NCI-H1694 (cell line): ENCODE data around the gene DNAI2.
"Not testable (repeated sequence)": the region's sequence is repeated elsewhere in the genome, so short reads cannot be mapped to it uniquely, and the experiment has no call there.

Experiments
- DNase-seq: peaks from one replicate; lab custom pipeline; 2025; lab: John Stamatoyannopoulos, UW

DNAI2 gene

DNA sequence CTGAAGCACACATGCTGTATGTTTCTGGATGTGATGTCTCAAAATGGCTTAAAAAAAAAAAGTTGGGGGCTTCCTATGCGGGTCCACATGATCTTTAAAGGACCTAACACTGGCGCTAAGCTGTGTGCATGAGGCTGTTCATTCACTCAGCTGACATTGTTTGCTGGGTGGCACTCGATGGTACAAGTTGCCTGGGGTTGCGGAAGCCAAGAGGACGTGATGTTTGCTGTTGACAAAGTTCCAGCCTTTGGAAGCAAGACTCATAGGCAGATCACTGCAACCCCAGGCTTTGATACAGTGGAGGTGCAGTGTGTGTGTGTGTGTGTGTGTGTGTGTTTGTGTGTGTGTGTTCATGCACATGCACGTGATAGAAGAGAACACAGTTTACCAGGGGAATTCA, 29.5 kb upstream of the DNAI2 start:
- no peak for DNase-seq

DNA sequence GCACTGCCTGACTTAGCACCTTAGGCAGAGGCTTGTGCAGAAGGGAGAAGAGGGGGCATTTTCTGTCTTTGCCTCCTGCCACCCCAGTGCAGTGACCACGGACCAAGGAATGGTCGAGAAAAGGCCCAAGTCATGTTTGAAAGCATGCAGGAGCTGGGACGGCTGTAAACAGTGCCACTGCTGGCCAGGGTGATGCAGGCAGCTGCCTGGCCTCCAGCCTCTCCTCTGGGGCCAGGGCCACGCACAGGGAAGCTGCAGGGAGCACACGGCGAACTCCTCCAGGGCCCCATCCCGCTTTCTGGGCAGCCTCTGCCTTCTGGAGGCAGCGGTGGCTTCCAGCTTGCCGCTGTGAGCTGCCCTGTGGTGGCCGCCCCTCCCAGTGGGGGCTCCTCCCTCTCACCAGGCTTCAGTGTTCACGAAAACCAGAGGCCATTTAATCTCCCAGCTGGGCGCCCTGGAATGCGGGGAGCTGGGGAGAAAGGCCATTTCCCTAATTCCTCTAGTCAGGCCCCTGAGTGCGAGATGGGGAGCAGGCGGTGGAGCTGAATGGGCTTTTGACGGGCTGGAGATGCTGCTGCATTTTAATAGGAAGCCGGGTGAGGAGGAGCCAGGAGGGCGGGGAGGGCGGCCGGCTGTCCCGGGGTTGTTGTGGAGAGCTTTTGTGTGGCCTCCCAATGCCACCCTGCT, 28.7 kb upstream of the DNAI2 start:
- DNase-seq = no peak

DNA sequence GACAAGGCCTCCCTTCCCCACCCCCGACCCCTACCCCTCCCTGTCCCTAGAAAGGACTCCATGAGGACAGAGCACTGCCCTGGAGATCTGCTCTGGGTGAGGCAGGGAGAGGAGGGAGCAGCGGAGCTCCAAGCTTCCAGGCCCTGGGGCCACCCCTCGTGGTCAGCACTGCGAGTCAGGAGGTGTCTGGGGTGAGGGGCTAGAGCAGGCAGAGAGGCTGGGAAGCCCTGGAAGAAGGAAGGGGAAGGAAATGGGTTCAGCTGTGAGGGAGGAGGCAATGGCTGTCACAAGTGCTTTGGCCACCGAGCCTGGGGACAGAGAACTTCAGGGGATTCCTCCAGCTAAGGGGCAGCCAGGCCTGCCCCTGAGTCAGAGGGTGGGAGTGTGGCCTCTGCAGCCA, 28.2 kb upstream of the DNAI2 start:
- DNase-seq = no peak

DNA sequence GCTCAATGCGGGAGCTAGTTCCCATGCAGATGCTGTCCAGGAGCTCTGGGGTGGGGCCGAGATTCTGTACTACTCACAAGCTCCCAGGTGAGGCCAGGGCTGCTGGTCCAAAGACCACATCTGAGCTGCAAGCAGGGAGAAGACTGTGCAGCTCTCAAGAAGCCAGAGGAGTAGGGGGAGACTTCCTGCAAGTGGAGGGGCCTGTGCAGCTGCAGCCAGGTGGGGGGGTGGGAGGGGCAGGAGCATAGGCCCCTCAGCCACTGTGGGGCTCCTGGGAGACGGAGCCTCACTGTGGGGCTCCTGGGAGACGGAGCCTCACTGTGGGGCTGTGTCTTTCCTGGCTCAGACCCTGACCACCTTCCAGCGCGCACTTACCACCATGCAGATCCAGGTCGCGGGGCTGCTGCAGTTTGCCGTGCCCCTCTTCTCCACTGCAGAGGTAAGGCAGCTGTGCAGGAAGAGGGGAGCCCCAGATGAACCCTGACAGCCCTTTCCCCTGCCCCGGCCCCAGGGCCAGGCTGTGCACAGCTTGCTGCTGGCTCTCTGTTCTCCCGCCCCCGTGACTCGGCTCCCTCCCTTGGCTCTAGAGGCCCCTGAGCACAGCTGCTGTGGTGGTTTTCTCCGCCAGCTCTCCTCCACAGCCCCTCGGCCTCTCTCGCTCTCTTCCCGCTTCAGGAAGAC, 24.3 kb upstream of the DNAI2 start:
- peak; percentile 30 for DNase-seq

DNA sequence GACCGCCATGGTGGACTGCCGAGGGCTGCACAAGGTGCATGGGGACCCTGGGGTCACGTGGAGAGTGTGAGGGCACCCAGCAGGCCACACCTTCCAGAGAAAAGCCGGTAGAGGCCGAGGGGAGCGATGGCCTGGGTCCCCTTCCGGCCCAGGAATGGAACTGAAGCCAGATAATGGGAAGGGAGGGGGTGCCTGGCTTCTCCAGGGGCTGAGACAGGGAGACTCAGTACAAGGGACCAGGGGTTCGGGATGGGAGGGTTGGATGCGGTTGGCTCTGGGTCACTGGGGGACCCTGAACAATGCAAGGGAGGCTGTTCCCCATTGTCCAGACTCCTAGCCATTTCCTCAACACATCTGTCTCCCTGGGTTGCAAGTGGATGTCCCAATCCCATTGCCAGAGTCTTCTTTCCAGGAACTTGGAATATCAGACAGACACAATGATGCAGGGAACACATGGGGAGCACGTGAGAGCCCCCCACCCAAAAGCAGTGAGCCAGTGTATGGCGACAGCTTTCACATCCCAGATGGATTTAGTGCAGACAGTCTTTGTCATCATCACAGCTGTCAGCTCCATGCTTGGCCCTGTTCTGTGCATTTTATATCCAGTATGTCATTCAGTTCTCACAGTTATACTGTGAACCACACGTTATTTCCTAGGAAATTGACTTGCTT, 23.6 kb upstream of the DNAI2 start:
- peak; percentile 59 for DNase-seq

DNA sequence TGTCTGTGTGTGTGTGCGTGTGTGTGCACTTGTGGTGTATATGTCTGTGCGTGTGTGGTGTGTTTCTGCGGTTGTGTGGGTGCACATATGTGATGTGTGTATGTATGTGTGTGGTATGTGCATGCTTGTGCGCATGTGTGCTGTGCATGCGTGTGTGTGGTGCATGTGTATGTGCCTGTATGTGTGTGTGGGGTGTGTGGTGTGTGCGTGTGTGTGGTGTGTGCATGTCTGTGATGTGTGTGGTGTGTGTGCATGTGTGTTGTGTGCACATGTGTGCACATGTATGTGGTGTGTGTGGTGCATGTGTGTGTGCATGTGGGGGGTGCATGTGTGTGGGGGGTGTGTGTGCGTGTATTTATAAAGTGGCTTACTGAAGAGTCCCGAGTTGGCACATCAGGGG, 23.0 kb upstream of the DNAI2 start:
- DNase-seq = no peak

DNA sequence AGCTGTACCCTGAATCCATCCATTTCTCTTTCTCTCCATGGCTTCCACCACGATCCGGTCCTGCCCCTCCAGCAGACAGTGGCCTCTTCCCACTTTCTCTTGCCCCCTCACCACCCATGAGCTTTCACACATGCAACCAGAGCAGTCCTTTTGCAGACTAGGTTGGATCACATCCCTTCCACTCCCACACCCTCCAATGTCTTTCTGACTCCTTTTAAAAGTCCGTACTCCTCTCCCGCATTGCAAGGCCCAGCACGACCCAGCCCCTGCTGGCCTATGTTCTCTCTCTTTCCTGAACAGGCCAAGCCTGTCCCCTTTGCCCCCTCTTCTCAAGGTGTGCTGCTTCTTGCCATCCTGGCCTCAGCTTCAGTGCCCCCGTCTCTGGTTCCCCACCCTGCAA, 22.5 kb upstream of the DNAI2 start:
- DNase-seq = no peak

DNA sequence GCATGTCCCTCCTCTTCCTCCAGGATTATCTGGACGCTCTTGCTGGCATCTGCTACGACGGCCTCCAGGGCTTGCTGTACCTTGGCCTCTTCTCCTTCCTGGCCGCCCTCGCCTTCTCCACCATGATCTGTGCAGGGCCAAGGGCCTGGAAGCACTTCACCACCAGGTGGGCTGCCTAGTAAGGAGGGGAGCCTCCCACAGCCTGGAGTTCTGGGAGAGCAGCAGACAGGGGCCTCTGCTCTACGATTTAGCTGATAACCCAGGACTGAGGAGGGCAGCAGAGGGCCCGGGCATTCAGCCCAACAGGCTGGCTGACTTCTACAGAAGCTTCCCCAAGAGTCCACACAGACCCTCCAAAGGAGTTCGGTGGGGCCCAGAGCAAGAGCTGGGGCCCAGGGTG, 21.8 kb upstream of the DNAI2 start:
- DNase-seq = no peak

DNA sequence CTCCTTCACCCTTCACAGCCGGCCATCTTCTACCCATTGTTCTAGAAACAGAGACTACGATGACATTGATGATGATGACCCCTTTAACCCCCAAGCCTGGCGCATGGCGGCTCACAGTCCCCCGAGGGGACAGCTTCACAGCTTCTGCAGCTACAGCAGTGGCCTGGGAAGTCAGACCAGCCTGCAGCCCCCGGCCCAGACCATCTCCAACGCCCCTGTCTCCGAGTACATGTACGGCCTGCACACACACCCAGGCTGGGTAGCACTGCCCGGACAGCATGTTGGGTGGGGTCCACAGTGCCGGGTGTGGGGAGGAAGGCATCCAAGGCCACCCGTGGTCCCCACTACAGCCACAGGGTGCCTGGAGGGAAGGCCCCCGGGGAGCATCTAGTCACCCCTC, 21.0 kb upstream of the DNAI2 start:
- no peak for DNase-seq

DNA sequence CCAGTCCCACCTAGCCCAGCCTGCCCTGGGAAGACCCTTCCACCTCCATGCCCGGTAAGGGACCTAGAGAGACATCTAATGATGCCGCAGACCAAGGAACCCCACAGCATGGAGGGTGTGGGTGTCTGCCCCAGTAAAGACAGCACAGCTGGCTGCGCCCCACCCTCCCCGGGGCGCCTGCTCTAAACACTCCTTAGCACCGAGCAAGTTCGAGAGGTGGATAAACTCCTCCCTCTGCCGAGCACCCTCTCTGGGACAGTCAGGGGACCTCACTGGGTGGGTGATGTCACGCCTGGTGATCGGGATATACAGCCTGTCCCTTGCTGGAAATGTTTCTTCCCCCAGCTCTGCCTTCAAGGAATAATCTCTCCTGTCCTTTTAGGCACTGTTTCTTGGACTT, 16.7 kb upstream of the DNAI2 start:
- no peak for DNase-seq

DNA sequence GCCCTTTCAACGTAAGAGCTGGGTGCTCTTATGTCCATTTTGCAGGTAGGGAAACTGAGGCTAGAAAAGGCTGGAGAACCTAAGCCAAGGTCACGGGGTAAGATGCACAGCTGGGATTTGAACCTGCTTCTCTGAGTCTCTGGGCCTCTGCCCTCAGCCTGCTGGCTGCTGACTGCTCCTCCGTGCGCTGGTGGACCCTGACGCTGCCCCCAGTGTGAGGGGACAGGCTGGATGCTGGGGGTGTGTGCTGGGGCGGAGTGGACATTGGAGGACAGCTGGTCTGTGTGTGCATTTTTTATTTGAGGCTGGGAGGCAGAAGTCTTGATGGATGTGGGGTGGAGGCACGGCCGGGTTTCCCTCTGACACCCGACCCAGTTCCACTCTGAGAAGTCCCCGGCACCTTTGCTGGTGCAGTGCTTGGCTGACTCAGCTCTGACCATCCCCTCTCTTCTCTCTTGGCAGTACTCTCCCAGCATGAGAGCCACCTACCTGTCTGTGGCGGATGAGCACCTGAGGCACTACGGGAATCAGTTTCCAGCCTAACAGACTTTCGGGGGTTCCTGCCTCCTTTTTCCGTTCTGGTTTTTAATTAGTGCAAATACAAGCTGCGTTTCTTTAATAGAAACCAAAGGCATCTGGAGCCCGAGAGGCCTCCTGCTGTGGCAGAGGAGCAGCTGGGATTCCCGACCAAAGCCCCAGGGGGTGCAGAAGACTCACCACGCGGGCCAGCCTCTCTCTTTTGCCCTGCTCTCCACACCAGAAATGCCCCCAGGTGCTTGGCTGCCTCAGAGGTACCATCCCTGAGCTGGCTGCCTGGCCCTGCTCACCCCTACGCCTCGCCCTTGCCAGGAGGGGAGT, 14.1 kb upstream of the DNAI2 start:
- peak; percentile 77 for DNase-seq

DNA sequence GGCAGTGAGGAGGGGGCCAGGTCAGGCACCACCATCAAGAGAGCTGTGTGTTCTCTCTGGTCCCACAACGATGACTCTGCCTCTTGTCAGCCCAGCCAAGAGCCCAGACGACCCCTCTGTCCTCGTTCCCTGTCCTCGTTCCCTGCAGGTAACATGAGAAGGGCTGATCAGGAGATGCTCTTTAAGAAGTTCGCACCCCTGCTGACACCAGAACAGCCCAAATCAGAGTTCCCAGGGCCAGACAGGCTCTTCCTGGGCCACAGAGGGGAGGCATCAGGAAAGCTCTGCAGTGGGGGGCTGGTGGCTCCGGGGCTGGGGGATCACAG, 13.5 kb upstream of the DNAI2 start:
- DNase-seq = no peak

DNA sequence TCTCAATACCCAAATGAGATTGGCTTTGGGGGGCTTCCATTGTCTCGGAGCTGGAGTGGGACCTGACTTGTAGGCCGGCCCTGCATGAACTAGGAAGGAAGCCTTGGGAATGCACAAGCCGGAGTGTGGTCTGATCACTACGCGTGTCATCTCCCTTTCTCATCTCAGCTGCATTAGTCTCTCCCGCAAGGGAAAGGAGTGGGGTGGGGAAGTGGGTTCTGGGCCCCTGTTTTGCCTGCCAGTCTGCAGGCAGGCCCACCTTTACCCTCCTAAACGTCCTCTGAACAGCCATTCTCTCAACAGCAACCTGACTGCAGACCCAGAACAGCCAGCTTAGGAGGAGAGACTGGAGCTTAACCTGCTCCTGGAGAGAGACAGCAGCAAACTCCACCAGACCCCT, 11.4 kb upstream of the DNAI2 start:
- no peak for DNase-seq

DNA sequence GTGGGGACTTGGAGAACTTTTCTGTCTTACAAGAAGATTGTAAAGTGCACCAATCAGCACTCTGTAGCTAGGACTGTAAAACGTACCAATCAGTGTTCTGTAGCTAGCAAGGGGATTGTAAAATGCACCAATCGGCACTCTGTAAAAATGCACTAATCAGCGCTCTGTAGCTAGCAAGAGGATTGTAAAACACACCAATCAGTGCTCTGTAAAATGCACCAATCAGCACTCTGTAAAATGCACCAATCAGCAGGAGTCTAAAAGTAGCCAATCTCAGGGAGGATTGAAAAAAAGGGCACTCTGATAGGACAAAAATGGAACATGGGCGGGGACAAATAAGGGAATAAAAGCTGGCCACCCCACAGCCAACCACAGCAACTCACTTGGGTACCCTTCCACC, 7.0 kb upstream of the DNAI2 start:
- not testable (repeated sequence) for DNase-seq

DNA sequence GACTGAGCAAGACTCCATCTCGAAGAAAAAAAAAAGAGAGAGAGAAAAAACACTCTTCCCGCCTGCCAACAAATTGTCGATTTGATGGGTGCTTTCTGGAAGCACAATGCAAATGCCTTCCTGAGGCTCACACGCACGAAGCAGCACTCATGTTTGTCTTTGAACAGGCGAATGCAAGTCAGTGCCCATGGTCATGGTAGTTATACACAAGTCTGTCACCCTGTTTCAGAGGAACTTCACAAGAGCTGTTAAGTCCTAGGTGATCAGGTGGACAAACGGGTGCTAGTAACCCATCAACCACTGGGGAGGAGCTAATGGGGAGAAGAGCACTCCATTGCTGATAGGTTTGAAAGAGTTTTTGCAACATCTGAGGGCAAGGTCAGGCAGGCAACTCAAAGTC, 6.5 kb upstream of the DNAI2 start:
- DNase-seq = no peak

DNA sequence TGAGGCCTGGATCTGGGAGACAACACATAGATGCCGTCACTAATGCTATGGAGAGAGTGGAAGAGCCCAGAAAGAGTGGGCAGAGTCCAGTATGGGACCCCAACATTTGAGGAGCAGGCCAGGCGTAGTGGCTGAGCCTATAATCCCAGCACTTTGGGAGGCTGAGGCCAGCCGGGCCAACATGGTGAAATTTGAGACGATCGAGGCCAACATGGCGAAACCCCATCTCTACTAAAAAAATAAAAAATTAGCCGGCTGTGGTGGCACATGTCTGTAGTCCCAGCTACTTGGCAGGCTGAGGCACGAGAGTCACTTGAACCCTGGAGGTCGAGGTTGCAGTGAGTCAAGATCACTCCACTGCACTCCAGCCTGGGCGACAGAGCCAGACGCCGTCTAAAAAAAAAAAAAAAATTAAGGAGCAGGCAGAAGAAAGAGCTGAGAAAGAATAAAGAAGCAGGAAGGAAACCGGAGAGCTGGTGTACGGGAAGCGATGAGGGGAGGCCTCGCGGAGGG, 6.0 kb upstream of the DNAI2 start:
- no peak for DNase-seq

DNA sequence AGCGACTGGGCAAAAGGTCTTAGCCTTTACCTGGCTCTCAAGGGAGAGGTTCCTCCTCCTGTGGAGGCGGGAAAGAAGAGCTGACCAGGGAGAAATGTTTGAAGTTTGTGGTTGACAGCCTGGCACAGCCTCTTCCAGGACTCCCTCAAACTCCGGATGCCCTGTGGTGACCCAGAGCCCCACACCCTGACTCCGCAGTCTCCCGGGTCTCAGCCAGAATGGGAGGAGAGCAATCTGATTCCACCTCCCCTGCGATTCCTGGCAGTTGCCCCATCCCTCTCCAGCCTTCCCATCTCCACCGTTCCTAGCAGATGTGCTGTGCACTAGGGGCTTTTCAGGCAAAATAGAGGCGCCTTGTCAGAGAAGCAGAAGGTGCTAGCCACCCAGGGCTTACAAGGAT, 5.5 kb upstream of the DNAI2 start:
- DNase-seq = no peak

DNA sequence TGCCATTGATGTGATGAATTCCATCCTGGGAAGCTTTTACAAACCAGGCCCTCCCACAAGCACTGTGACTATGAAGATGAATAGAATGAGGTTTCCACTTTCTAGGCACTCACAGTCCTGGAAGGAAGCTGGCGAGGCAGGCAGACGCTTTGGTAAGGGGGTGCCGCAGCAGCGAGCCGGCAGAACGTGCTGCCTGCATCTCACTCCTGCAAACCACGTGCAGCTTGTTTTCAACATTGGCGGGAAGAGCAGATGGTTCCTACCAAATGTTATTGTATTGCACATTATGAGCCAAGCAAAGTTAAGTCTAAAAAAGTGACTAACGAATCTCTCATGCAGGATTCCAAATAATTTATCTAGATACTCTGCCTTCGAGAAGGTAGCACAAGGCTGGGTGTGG, 3.7 kb upstream of the DNAI2 start:
- peak; percentile 71 for DNase-seq

DNA sequence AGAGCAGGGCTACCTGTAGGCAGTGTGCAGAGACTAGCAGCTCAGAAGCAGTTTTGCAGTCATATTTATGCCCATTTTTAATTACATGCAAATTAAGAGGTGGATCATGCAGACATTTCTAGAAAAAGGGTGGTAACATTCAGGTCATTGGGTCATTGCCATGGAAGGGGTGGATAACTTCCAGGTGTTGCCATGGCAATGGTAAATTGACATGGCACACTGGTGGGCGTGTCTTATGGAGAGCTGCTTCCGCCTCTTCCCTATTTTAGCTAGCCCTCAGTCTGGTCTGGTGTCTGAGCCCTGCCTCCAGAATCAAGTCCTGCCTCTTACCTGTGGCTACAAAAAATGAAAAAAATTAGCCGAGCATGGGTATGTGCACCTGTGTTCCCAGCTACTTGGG, 2.8 kb upstream of the DNAI2 start:
- DNase-seq = no peak

DNA sequence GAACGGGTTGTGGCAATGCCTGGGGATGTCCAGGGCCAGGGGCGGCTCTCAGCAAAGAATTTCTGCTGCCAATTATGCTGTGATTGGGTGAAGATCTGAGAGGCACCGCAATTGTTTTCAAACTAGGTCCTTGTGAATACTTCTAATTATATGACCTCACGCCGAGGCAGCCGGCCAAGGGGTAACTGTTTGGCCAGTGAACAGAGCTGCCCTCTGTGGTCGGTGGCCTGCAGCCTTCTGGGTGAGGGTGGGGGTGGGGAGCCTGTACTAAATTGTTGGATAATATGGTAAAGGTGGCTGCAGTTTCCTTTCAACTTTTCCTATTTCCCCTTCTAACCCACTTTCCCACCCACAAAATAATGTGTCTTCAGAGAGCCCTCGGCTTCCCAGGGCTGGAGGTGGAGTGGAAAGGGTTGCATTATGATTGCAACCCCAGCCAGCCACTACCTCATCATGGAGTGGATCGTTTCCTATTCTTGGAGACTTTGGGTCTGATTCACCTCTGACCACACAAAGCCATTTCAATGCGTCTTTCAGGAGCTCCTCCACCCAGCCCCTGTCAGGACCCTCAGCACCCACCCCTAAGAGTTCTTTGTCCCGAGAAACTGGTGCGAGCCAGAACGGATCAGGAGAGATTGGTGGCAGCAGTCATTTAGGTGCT, 2.0 kb upstream of the DNAI2 start:
- no peak for DNase-seq

DNA sequence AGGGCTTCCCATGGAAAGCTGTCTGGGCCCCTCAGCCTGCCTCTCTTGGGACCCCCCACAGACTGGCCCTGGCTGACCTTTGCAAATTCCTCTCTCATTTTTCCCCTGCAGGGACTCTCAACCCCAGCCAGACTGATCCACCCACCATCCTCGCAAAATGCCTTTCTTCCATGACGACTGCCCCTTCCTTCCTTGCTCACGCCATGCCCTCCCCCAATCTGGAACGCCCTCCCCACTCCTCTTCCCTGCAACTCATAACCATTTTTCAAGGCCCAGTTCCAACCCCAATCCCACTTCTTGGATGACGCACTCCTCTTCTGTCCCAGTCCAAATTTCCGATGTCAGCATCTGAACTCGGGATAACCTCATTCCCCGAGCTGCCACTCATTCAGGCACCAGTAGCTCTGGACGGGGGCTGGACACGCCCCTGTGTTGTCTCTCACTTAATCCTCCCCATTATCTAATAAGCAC, 1.3 kb upstream of the DNAI2 start:
- no peak for DNase-seq
